ENCODE results near the gene NOP56. TPM values are rescaled to one million over a fixed set of nuclear protein-coding genes. Genes with fewer than 3 reads are reported as not detected.
A peak's percentile ranks its signal among the peaks of the same experiment; 100 is the strongest.

NOP56 gene
- total and polyA plus RNA-seq, 2 of the 4 experiments (the other 2 are of a cell fraction) = 189 to 231 TPM

DNA sequence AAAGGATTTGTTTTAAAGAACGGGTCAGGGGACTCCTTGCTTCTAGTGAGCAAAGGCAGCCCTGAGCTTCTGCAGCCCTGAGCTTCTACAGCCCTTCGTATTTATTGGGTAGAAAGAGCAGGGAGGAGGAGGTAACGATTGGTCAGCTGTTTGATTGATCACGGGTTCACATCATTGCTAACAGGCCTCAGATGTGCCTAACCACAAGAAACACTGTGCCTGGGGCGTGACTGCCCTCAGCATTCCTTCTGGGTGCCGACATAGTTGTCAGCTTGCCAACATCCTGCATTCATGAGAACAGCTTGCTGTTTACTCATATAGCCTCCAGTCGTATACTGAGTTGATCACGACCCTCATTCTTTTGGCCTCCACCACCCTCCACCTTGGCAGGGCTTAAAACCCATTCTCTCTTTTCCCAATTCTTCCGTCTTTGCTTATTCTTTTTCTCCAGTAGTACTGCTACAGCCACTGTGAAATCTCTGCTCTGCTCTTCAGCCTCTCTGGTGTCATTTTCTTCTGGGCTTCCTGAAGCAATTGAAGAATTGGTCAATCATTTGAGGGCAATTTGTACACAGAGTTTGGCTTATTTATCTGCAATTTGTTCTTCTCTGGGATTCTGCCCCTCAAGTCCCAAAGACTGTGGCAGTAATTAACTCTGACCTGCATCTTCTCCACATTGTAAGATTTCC is 25.4 kb upstream of the NOP56 start:
- no peak overlapping the region for H3K9ac ChIP-seq (ENCODE audit: low read depth, low read length)
- no peaks in the 10 kb centered on the region for H3K36me3 ChIP-seq (ENCODE audit: control insufficient read depth, insufficient read depth, low read length)
- TF ChIP-seq MXI1 (IDR thresholded peaks at IDR 0.05; ENCODE audit: borderline replicate concordance, low read depth, low read length) (no peak), CHD1 (IDR thresholded peaks at IDR 0.05; ENCODE audit: low read depth, low read length) (no peak), RFX5 (IDR thresholded peaks at IDR 0.05; ENCODE audit: low read depth, low read length) (no peak), ELK1 (IDR thresholded peaks at IDR 0.05; ENCODE audit: borderline replicate concordance, low read depth, low read length) (no peak), SMC3 (IDR thresholded peaks at IDR 0.05; ENCODE audit: low read depth, low read length) (no peak), MAZ (IDR thresholded peaks at IDR 0.05; ENCODE audit: borderline replicate concordance, low read depth, low read length) (no peak), CEBPB (IDR thresholded peaks at IDR 0.05; ENCODE audit: low read depth, low read length) (no peak), BHLHE40 (IDR thresholded peaks at IDR 0.05; ENCODE audit: low read depth, low read length) (no peak), FOS (IDR thresholded peaks at IDR 0.05; ENCODE audit: low read depth, low read length) (no peak), NFE2L2 (IDR thresholded peaks at IDR 0.05; ENCODE audit: low read depth, low read length) (no peak), CTCF (conservative IDR thresholded peaks at IDR 0.05; ENCODE audit: low read depth, low read length) (no peak), RCOR1 (IDR thresholded peaks at IDR 0.05; ENCODE audit: insufficient replicate concordance, low read length) (no peak), POLR2A (IDR thresholded peaks at IDR 0.05; ENCODE audit: low read depth, low read length) (no peak), RAD21 (IDR thresholded peaks at IDR 0.05; ENCODE audit: low read length) (no peak), MAFK (IDR thresholded peaks at IDR 0.05; ENCODE audit: low read depth, low read length) (no peak)
- TF ChIP-seq, protein P1, sequence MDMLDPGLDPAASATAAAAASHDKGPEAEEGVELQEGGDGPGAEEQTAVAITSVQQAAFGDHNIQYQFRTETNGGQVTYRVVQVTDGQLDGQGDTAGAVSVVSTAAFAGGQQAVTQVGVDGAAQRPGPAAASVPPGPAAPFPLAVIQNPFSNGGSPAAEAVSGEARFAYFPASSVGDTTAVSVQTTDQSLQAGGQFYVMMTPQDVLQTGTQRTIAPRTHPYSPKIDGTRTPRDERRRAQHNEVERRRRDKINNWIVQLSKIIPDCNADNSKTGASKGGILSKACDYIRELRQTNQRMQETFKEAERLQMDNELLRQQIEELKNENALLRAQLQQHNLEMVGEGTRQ (IDR thresholded peaks at IDR 0.05; ENCODE audit: low read depth, low read length) = no peak
- no peak overlapping the region for H3K23ac ChIP-seq (ENCODE audit: low read depth, low read length)
- no peaks in the 10 kb centered on the region for H3K4me1 ChIP-seq (ENCODE audit: control insufficient read depth, insufficient read depth, low read length)
- H4K91ac ChIP-seq (ENCODE audit: insufficient read depth, low read depth, low read length) = no peak overlapping the region
- H3K4me3 ChIP-seq (ENCODE audit: insufficient read depth, low read depth, low read length) = no peak overlapping the region
- CTCF ChIA-PET = no interaction called here
- no TSS peak for BruUV-seq (replicated peaks)
- no peak overlapping the region for H4K8ac ChIP-seq (ENCODE audit: low read depth in 2 of 2, low read length in 2 of 2)
- H3K9me3 ChIP-seq (ENCODE audit: control insufficient read depth, insufficient read depth, low read length) = peaks cover 7% of the 10 kb centered on the region
- no peak overlapping the region for H3K14ac ChIP-seq (replicated peaks; ENCODE audit: low read depth, low read length)
- H3K79me1 ChIP-seq (ENCODE audit: low read depth in 1 of 2, low read length in 2 of 2) = no peaks in the 10 kb centered on the region
- H3K27ac ChIP-seq (ENCODE audit: insufficient read depth, low read length) = no peak overlapping the region
- no peak overlapping the region for H4K5ac ChIP-seq (ENCODE audit: low read depth, low read length)
- H2AFZ ChIP-seq (replicated peaks; ENCODE audit: low read length, poor library complexity) = no peak overlapping the region
- no peak overlapping the region for H2AK5ac ChIP-seq (ENCODE audit: low read depth, low read length)
- no peak overlapping the region for H2BK120ac ChIP-seq (ENCODE audit: low read depth, low read length)
- H3K4ac ChIP-seq (ENCODE audit: low read depth, low read length) = no peak overlapping the region
- no peak; the same call in 1 of the 2 replicates for ATAC-seq (ENCODE audit: low read depth)
- POLR2A ChIA-PET (ENCODE audit: unreplicated experiment) = no interaction called here
- H2BK20ac ChIP-seq (ENCODE audit: low read depth, low read length) = no peak overlapping the region
- H3K56ac ChIP-seq (ENCODE audit: extremely low read depth, insufficient read depth, low read length) = no peak overlapping the region
- H3K27me3 ChIP-seq (ENCODE audit: control insufficient read depth, insufficient read depth, low read length) = peaks cover 4% of the 10 kb centered on the region
- no peak overlapping the region for H2BK15ac ChIP-seq (ENCODE audit: low read depth, low read length)
- H2AK9ac ChIP-seq (replicated peaks; ENCODE audit: low read depth, low read length, poor library complexity) = no peak overlapping the region
- H4K20me1 ChIP-seq (ENCODE audit: insufficient read depth, low read length) = no peaks in the 10 kb centered on the region
- H3K18ac ChIP-seq (ENCODE audit: low read depth, low read length) = no peak overlapping the region
- H2BK5ac ChIP-seq (ENCODE audit: low read depth, low read length, poor library complexity, severe bottlenecking) = no peak overlapping the region
- DNase-seq = peak; percentile 51
- WGBS, 2 experiments (ENCODE audit: extremely low coverage in 2 of 2, insufficient read length in 1 of 2) = 43% methylated on average over 5 of the region's 9 CpGs; no CpG with 5 or more reads in 1 of the 2 experiments
- no peak overlapping the region for H3K4me2 ChIP-seq (ENCODE audit: low read depth, low read length)
- in situ Hi-C loops (cut with MboI; ENCODE audit: low sequenced_read_pairs) (no loop called here), dilution Hi-C loops (cut with HindIII; ENCODE audit: low sequenced_read_pairs, unreplicated experiment) (no loop called here), intact Hi-C loops (cut with micrococcal nuclease) (no loop called here)
- no peaks in the 10 kb centered on the region for H3K9me1 ChIP-seq (ENCODE audit: insufficient read depth, low read length)
